Stimulated activated CD4-positive, alpha-beta T cell treated with anti-CD3 and anti-CD28 coated beads, Interleukin-15, amount 100 ng/mL, for 1 hour (primary cell): ENCODE data around the gene NOTUM.

ENCODE experiments used
- DNase-seq, 2 donors: peaks; one replicate each; pipeline ENCODE4 v3.0.0-alpha.2; 2020; ENCODE audit warnings: low read depth in 1 of 2, low spot score in 1 of 2

NOTUM gene

GRCh38 chr17:81939881-81940385 lies 21.1 kb downstream of the NOTUM start:
- no peak for DNase-seq

DNA sequence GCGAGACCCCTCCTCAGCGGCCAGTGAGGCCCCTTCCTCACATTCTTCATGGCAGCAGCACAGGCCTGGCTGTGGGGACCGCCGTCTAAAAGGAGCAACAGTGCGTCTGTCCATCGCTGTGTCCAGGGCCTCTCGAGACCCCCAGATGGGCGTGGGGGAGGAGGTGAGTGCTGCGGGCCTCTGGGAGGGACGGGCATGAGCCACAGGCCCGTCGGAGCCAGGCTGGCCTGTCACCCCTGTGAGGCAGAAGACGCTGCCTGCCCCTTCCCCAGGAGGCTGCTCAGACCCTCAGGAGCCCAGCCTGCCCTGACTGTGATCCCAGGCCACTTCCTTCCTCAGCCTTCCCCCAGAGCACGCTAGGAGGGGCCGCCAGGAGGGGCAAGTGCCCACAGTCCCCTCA lies 21.8 kb downstream of the NOTUM start:
- DNase-seq = no peak

GRCh38 chr17:81935709-81936084 lies 25.3 kb downstream of the NOTUM start:
- no peak for DNase-seq

DNA sequence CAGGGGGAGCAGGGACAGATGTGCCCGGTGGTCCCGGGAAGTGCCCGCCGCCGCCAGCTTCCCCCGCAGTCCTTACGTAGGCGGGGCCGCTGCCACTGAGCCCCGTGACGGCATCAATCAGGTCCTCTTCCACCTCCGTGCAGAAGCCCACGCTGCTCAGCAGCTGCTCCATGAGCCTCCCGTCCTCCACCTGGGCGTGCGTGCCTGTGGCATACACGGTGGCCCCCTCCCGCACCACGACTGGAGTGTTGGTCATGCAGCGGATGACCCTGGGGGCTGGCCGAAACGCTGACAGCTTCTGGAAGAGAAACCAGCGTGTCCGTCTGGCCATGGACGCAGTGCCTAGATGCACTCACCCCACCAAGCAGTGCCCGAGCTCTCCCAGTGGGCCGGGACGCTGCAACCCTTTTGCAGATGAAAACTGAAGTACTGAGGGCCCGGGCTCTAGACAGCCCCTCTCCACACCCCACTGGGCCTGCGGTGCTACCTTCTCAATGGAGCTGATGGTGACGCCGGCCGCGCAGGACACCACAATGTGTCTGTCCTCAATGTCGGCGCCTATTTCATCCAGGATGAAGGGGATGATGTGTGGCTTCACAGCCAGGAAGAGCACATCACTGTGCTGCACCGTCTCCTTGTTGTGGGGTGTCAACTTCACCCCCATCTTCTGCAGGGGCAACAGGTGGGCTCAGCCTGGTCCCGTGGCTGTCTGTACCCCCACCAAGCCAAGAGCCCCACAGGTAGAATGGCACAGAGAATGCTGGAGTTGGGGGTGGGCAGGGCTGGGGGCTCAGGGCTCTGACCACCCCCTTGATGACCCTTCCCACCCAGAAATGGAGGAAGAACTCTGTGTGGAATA lies 25.9 kb downstream of the NOTUM start:
- DNase-seq = no peak

DNA sequence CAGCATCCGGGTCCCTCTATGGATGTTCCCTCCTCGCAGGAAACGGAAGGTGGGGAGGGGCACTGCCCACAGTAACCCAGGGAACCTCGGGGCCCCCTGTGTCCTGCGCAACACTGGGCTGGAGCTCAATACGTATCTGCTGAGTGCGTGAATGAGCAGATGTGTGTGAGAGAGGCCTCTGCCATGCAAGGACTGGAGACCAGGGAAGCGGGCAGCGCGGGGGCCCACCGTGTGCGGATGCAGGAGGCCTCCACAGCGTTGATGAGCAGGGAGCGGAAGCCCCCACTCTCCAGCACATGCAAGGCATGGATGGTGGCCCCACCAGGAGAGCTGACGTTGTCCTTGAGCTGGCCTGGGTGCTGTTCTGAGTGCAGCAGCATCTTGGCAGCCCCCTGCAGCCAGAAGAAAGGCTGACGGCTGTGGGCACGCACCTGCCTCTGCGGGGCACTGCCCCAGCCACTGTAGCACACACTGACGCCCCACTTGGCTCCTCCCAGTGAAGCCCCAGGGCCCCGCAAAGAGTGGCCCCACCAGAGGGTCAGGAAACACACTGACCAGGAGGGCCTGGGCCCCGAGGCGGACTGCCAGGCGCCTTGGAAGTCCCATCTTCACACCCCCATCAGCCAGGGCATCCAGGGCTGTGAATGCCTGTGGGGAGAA lies 26.8 kb downstream of the NOTUM start:
- DNase-seq = no peak

DNA sequence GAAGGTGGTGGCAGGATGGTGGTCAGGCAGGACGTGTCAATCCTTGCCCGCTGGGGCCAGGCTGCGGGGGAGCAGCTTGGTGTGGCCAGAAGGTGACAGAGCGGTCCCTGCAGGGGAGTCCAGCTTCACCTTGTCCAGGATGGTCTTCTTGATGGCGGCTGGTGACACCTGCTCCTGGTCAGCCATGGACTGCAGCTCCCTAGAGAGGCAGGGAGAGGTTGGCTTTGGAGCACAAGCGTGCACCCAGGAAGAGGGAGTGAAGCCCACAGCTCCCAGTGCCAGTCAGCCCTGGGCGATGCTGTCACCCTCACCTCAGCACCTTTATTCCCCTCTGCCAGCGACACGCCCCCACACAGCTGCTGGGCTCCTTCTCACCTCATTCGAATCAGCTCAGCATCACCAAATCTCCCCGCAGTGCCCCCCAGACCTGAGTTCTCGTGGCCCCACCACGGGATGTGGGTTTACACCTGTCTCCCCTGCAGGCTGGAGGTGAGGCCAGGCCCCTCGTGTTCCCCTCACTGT lies 27.7 kb downstream of the NOTUM start:
- no peak for DNase-seq

- no peak for DNase-seq
Observed at GRCh38 chr17:81932333-81932983, 28.5 kb downstream of the NOTUM start.

GRCh38 chr17:81931557-81932332 lies 29.2 kb downstream of the NOTUM start:
- no peak for DNase-seq

DNA sequence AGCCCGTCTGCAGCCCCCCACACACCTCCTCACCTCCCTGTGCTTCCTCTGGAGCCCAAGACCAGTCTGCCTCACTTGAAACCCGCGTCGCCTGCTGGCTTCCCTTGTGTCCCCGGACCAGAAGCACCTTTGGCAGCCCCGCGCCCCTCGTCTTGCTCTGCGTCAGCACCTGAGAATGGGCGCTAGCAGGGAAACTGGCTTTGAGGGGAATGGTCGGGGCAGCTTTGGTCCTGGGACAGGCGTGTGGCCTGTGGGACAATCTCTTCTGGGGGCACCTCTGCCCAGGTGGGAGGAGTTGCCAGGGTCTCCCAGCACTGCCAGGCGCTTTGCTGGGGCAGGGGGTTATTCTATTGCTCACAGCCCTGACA lies 29.8 kb downstream of the NOTUM start:
- no peak for DNase-seq

- DNase-seq = no peak
Observed at GRCh38 chr17:81930142-81931125, 30.6 kb downstream of the NOTUM start.

GRCh38 chr17:81929253-81930141 lies 31.5 kb downstream of the NOTUM start:
- DNase-seq = no peak

GRCh38 chr17:81928544-81929252 lies 32.3 kb downstream of the NOTUM start:
- no peak for DNase-seq

- peak; percentile 75 to 85 for DNase-seq
Observed at GRCh38 chr17:81927653-81928543, 33.1 kb downstream of the NOTUM start, which contains the start of gene MAFG. TSS of gene MAFG (minus strand) at chr17:81927735. CDS start at chr17:81923185, 4,550 bp downstream.

GRCh38 chr17:81927152-81927652 lies 33.8 kb downstream of the NOTUM start:
- no peak for DNase-seq

- DNase-seq = peak; percentile 36 to 57
Observed at GRCh38 chr17:81926451-81927151, 34.4 kb downstream of the NOTUM start.

DNA sequence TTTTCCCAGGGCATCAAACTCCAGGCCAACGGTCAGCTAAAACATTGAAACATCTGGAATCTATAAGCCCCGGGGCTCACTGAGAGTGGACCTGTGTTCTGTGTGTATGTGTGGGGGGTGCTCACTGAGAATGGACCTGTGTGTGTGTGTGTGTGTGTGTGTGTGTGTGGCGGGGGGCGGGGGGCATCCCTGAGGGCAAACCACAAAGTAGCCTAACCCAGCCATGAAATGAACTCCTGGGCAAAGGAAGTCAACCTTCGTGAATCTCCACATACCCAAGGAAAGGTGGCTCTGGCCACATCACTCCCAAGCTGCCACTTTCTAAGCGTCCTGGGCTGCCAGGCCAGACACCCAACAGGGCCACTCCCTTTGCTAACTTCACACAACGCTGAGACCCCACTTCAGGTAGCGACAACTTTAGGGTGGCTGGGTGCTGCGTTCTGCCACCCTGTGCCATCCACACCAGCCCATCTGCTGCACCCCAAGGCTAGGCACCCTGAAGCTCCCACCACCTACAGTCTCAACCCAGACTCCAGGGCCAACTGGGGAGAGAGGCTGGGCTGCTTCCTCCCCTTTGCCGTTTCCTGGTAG lies 35.0 kb downstream of the NOTUM start:
- no peak for DNase-seq
